ENCODE results near the gene CRTC3. TPM values are rescaled to one million over a fixed set of nuclear protein-coding genes. Genes with fewer than 3 reads are reported as not detected.

Gene CRTC3
- total and polyA plus RNA-seq, 2 experiments from 2014 or later: 15.7 to 17.6 TPM

GRCh38 chr15:90584841-90585240 is 55.1 kb downstream of the CRTC3 start:
- Histone ChIP-seq H3K9me3 (ENCODE audit: low read depth) (no peaks in the 10 kb centered on the region), H3K4me3 (no peak overlapping the region), H4K20me1 (ENCODE audit: insufficient read depth, poor library complexity, severe bottlenecking) (no peaks in the 10 kb centered on the region), H3K4me2 (no peak overlapping the region), H3K79me2 (peaks cover 40% of the 10 kb centered on the region), H3K4me1 (ENCODE audit: insufficient read depth) (peaks cover 7% of the 10 kb centered on the region), H3K27ac (no peak overlapping the region), H3K9me2 (replicated peaks; ENCODE audit: insufficient read depth) (no peaks in the 10 kb centered on the region), H3K27me3 (no peaks in the 10 kb centered on the region), H3K36me3 (replicated peaks; ENCODE audit: insufficient read depth, low read depth) (no peaks in the 10 kb centered on the region), H2AFZ (no peak overlapping the region)
- TF ChIP-seq EZH2 (IDR thresholded peaks at IDR 0.05; ENCODE audit: borderline replicate concordance) (no peak), EZH2phosphoT487 (IDR thresholded peaks at IDR 0.05; ENCODE audit: low read depth, severe bottlenecking, unreplicated experiment) (no peak)
- TF ChIP-seq, protein P1, sequence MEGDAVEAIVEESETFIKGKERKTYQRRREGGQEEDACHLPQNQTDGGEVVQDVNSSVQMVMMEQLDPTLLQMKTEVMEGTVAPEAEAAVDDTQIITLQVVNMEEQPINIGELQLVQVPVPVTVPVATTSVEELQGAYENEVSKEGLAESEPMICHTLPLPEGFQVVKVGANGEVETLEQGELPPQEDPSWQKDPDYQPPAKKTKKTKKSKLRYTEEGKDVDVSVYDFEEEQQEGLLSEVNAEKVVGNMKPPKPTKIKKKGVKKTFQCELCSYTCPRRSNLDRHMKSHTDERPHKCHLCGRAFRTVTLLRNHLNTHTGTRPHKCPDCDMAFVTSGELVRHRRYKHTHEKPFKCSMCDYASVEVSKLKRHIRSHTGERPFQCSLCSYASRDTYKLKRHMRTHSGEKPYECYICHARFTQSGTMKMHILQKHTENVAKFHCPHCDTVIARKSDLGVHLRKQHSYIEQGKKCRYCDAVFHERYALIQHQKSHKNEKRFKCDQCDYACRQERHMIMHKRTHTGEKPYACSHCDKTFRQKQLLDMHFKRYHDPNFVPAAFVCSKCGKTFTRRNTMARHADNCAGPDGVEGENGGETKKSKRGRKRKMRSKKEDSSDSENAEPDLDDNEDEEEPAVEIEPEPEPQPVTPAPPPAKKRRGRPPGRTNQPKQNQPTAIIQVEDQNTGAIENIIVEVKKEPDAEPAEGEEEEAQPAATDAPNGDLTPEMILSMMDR (IDR thresholded peaks at IDR 0.05; ENCODE audit: poor library complexity): no peak
- no peak for DNase-seq (ENCODE audit: low spot score)
- WGBS (ENCODE audit: low lambda C conversion rate, missing lambda C conversion rate): 75% methylated on average over 6 of the region's 6 CpGs

GRCh38 chr15:90585863-90586262 is 56.1 kb downstream of the CRTC3 start:
- H3K9me3 ChIP-seq (ENCODE audit: low read depth): no peaks in the 10 kb centered on the region
- TF ChIP-seq, protein P1 (IDR thresholded peaks at IDR 0.05; ENCODE audit: poor library complexity): no peak
- no peak for TF ChIP-seq EZH2phosphoT487 (IDR thresholded peaks at IDR 0.05; ENCODE audit: low read depth, severe bottlenecking, unreplicated experiment)
- no peak for TF ChIP-seq EZH2 (IDR thresholded peaks at IDR 0.05; ENCODE audit: borderline replicate concordance)
- WGBS (ENCODE audit: low lambda C conversion rate, missing lambda C conversion rate): 87% methylated on average over 4 of the region's 4 CpGs
- no peak for DNase-seq (ENCODE audit: low spot score)
- H4K20me1 ChIP-seq (ENCODE audit: insufficient read depth, poor library complexity, severe bottlenecking): no peaks in the 10 kb centered on the region
- no peak overlapping the region for H3K27ac ChIP-seq
- H3K36me3 ChIP-seq (replicated peaks; ENCODE audit: insufficient read depth, low read depth): no peaks in the 10 kb centered on the region
- no peak overlapping the region for H3K4me3 ChIP-seq
- peaks cover 40% of the 10 kb centered on the region for H3K79me2 ChIP-seq
- H3K4me2 ChIP-seq: no peak overlapping the region
- no peaks in the 10 kb centered on the region for H3K4me1 ChIP-seq (ENCODE audit: insufficient read depth)
- H3K27me3 ChIP-seq: no peaks in the 10 kb centered on the region
- H2AFZ ChIP-seq: no peak overlapping the region
- H3K9me2 ChIP-seq (replicated peaks; ENCODE audit: insufficient read depth): no peaks in the 10 kb centered on the region

DNA sequence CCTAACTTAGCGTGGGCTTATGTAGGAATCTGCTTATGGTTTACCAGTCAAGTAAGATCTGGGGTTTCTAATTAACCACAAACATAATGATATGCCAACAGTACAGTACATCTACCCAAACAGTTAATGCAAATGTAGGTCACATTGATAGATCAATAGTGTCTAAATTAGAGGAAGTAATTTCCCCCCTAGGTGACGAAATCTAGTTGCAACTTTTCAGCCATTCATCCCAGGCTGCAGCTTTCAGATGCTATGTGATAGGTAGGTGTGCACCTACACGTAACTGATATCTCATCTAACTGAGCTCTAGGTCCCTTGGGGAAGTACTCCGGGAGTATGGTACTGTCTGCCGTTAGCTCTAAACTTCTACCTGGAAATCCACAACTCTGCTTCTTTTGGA is 57.2 kb downstream of the CRTC3 start:
- no peaks in the 10 kb centered on the region for H4K20me1 ChIP-seq (ENCODE audit: insufficient read depth, poor library complexity, severe bottlenecking)
- H2AFZ ChIP-seq: no peak overlapping the region
- H3K27me3 ChIP-seq: no peaks in the 10 kb centered on the region
- no peak overlapping the region for H3K27ac ChIP-seq
- H3K4me1 ChIP-seq (ENCODE audit: insufficient read depth): no peaks in the 10 kb centered on the region
- no peaks in the 10 kb centered on the region for H3K9me2 ChIP-seq (replicated peaks; ENCODE audit: insufficient read depth)
- H3K36me3 ChIP-seq (replicated peaks; ENCODE audit: insufficient read depth, low read depth): no peaks in the 10 kb centered on the region
- H3K79me2 ChIP-seq: peaks cover 40% of the 10 kb centered on the region
- H3K4me2 ChIP-seq: no peak overlapping the region
- H3K9me3 ChIP-seq (ENCODE audit: low read depth): no peaks in the 10 kb centered on the region
- 96% methylated on average over 5 of the region's 5 CpGs for WGBS (ENCODE audit: low lambda C conversion rate, missing lambda C conversion rate)
- H3K4me3 ChIP-seq: no peak overlapping the region
- TF ChIP-seq EZH2 (IDR thresholded peaks at IDR 0.05; ENCODE audit: borderline replicate concordance): no peak
- TF ChIP-seq, protein P1 (IDR thresholded peaks at IDR 0.05; ENCODE audit: poor library complexity): no peak
- TF ChIP-seq EZH2phosphoT487 (IDR thresholded peaks at IDR 0.05; ENCODE audit: low read depth, severe bottlenecking, unreplicated experiment): no peak
- no peak for DNase-seq (ENCODE audit: low spot score)

DNA sequence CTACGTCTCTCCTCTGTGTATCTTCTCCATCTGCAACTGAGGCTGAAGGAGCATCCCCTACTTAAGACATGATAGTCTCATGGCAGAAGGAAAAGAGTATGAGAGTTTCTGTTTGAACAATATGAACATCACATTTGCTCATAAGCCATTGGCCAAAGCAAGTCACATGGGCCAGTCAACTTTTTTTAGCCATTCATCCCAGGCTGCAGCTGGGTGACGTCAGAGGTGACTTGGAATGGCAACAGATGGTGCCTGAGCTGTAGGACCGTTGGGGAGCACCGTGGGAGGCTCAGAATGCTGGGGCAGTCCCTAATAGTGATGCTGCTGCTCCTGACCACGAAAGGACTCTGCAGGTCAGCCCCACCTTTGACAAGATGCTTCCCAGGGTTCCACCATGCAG is 58.7 kb downstream of the CRTC3 start:
- no peak overlapping the region for H3K4me3 ChIP-seq
- no peaks in the 10 kb centered on the region for H3K36me3 ChIP-seq (replicated peaks; ENCODE audit: insufficient read depth, low read depth)
- WGBS (ENCODE audit: low lambda C conversion rate, missing lambda C conversion rate): 81% methylated on average over 5 of the region's 5 CpGs
- no peaks in the 10 kb centered on the region for H3K9me2 ChIP-seq (replicated peaks; ENCODE audit: insufficient read depth)
- no peaks in the 10 kb centered on the region for H3K9me3 ChIP-seq (ENCODE audit: low read depth)
- no peak for DNase-seq (ENCODE audit: low spot score)
- H4K20me1 ChIP-seq (ENCODE audit: insufficient read depth, poor library complexity, severe bottlenecking): no peaks in the 10 kb centered on the region
- TF ChIP-seq, protein P1 (IDR thresholded peaks at IDR 0.05; ENCODE audit: poor library complexity): no peak
- TF ChIP-seq EZH2 (IDR thresholded peaks at IDR 0.05; ENCODE audit: borderline replicate concordance) (no peak), EZH2phosphoT487 (IDR thresholded peaks at IDR 0.05; ENCODE audit: low read depth, severe bottlenecking, unreplicated experiment) (no peak)
- H2AFZ ChIP-seq: no peak overlapping the region
- no peak overlapping the region for H3K4me2 ChIP-seq
- no peaks in the 10 kb centered on the region for H3K27me3 ChIP-seq
- H3K4me1 ChIP-seq (ENCODE audit: insufficient read depth): no peaks in the 10 kb centered on the region
- H3K79me2 ChIP-seq: peaks cover 30% of the 10 kb centered on the region
- H3K27ac ChIP-seq: no peak overlapping the region
